BE2C (cell line): ENCODE results near the gene CCDC71.
A peak's percentile ranks its signal among the peaks of the same experiment; 100 is the strongest.

Experiments used
- DNase-seq: peaks from one replicate; pipeline ENCODE4 v3.0.0-alpha.2; 2020
- H3K27me3 ChIP-seq: fragments of 250-450 bp; sonication (Bioruptor Pico); 2 replicates; pipeline ENCODE4 v1.5.1; 2020; ENCODE audit warnings: mild to moderate bottlenecking
- H3K36me3 ChIP-seq: fragments of 250-450 bp; sonication (Bioruptor Pico); 2 replicates; pipeline ENCODE4 v1.5.1; 2020; ENCODE audit warnings: mild to moderate bottlenecking
- H3K4me1 ChIP-seq: fragments of 250-450 bp; sonication (Bioruptor Pico); 2 replicates; pipeline ENCODE4 v1.5.1; 2020
- H3K4me3 ChIP-seq: 2 replicates; pipeline ENCODE4 v1.5.1; 2011; ENCODE audit warnings: low read depth, low read length
- H3K9me3 ChIP-seq: fragments of 250-450 bp; sonication (Bioruptor Pico); 2 replicates; pipeline ENCODE4 v1.5.1; 2020
- CTCF ChIP-seq: IDR thresholded peaks from 2 replicates; pipeline ENCODE4 v1.5.1; 2012; ENCODE audit warnings: mild to moderate bottlenecking, low read depth, low read length

The CCDC71 gene

GRCh38 chr3:49122451-49122850 is 43.7 kb downstream of the CCDC71 start:
- H3K4me3 ChIP-seq, result no peak overlapping the region
- H3K4me1 ChIP-seq, result no peaks in the 10 kb centered on the region
- H3K27me3 ChIP-seq, result no peaks in the 10 kb centered on the region
- no peak for DNase-seq
- TF ChIP-seq CTCF, result no peak
- no peaks in the 10 kb centered on the region for H3K9me3 ChIP-seq
- peaks cover 3% of the 10 kb centered on the region; the same call in 1 of the 2 replicates for H3K36me3 ChIP-seq

- Histone ChIP-seq H3K4me3 (no peak overlapping the region), H3K9me3 (no peaks in the 10 kb centered on the region), H3K36me3 (peaks cover 3% of the 10 kb centered on the region; the same call in 1 of the 2 replicates), H3K4me1 (no peaks in the 10 kb centered on the region), H3K27me3 (no peaks in the 10 kb centered on the region)
- TF ChIP-seq CTCF, result no peak
- DNase-seq, result no peak
Measured at GRCh38 chr3:49122022-49122421, 44.1 kb downstream of the CCDC71 start.

- TF ChIP-seq CTCF, result no peak
- no peak for DNase-seq
- Histone ChIP-seq H3K4me3 (peak overlapping the region; percentile 82; the same call in 1 of the 2 replicates), H3K27me3 (no peaks in the 10 kb centered on the region), H3K36me3 (peaks cover 3% of the 10 kb centered on the region; the same call in 1 of the 2 replicates), H3K4me1 (no peaks in the 10 kb centered on the region), H3K9me3 (no peaks in the 10 kb centered on the region)
Measured at GRCh38 chr3:49121132-49121736, 44.9 kb downstream of the CCDC71 start.

- Histone ChIP-seq H3K27me3 (no peaks in the 10 kb centered on the region), H3K9me3 (no peaks in the 10 kb centered on the region), H3K36me3 (peaks cover 9% of the 10 kb centered on the region), H3K4me1 (no peaks in the 10 kb centered on the region), H3K4me3 (peak within 1 kb of the TSS; percentile 82)
- TF ChIP-seq CTCF, result no peak
- peak; percentile 87 for DNase-seq
Measured at GRCh38 chr3:49120438-49121131, 45.5 kb downstream of the CCDC71 start, which contains the start of gene USP19. TSS of gene USP19 (minus strand) at chr3:49120823. CDS start at chr3:49119145, 1,678 bp downstream.

- DNase-seq, result no peak
- TF ChIP-seq CTCF, result no peak
- H3K9me3 ChIP-seq, result no peaks in the 10 kb centered on the region
Measured at GRCh38 chr3:49120096-49120437, 46.1 kb downstream of the CCDC71 start.

GRCh38 chr3:49119439-49119838 is 46.7 kb downstream of the CCDC71 start:
- Histone ChIP-seq H3K9me3 (no peaks in the 10 kb centered on the region), H3K27me3 (no peaks in the 10 kb centered on the region), H3K4me1 (no peaks in the 10 kb centered on the region), H3K4me3 (peak overlapping the region; percentile 82), H3K36me3 (peaks cover 20% of the 10 kb centered on the region)
- no peak for DNase-seq
- TF ChIP-seq CTCF, result no peak

More at GRCh38 chr3:49120096-49120437, 46.1 kb downstream of the CCDC71 start:
- H3K4me3 ChIP-seq, result peak overlapping the region; percentile 82
- H3K27me3 ChIP-seq, result no peaks in the 10 kb centered on the region
- peaks cover 14% of the 10 kb centered on the region for H3K36me3 ChIP-seq
- H3K4me1 ChIP-seq, result no peaks in the 10 kb centered on the region
